SK-N-MC (cell line): ENCODE results near the gene KIAA2012.
A peak's percentile ranks its signal among the peaks of the same experiment; 100 is the strongest.

ENCODE experiments used
- DNase-seq: peaks from one replicate; pipeline ENCODE4 v3.0.0-alpha.2; 2011; ENCODE audit warnings: low read depth, low spot score
- H3K27ac ChIP-seq: fragments of 200-600 bp; sonication (generic); 2 replicates; pipeline ENCODE4 v1.5.1; 2016; ENCODE audit warnings: mixed run types
- H3K36me3 ChIP-seq: fragments of 200-600 bp; sonication (generic); 2 replicates; pipeline ENCODE4 v1.6.1; 2017; ENCODE audit warnings: antibody characterized with exemption, low read length, mixed read lengths; ENCODE audit not compliant: insufficient read depth
- H3K4me3 ChIP-seq: fragments of 200-600 bp; sonication (generic); 2 replicates; pipeline ENCODE4 v1.5.1; 2016
- H3K9ac ChIP-seq: fragments of 200-600 bp; sonication (generic); 2 replicates; pipeline ENCODE4 v1.8.0; 2017; ENCODE audit warnings: mixed run types, mixed read lengths; ENCODE audit not compliant: insufficient read length
- H3K9me3 ChIP-seq: fragments of 200-600 bp; sonication (generic); 2 replicates; pipeline ENCODE4 v1.6.1; 2017; ENCODE audit warnings: low read depth, mild to moderate bottlenecking, antibody characterized with exemption, low read length, moderate library complexity, mixed read lengths
- EZH2 ChIP-seq: fragments of 200-600 bp; sonication (generic); IDR thresholded peaks from one replicate; pipeline ENCODE4 v1.6.1; 2017; ENCODE audit warnings: antibody characterized with exemption
- FOXP2 ChIP-seq: optimal IDR thresholded peaks from 2 replicates; pipeline ENCODE3; 2011; ENCODE audit warnings: mild to moderate bottlenecking, moderate library complexity; ENCODE audit not compliant: insufficient read depth; ENCODE audit errors: extremely low read length, control extremely low read depth
- POLR2AphosphoS5 ChIP-seq: IDR thresholded peaks from 2 replicates; pipeline ENCODE4 v1.6.1; 2012; ENCODE audit warnings: mild to moderate bottlenecking, low read depth, low read length, borderline replicate concordance

The KIAA2012 gene

DNA sequence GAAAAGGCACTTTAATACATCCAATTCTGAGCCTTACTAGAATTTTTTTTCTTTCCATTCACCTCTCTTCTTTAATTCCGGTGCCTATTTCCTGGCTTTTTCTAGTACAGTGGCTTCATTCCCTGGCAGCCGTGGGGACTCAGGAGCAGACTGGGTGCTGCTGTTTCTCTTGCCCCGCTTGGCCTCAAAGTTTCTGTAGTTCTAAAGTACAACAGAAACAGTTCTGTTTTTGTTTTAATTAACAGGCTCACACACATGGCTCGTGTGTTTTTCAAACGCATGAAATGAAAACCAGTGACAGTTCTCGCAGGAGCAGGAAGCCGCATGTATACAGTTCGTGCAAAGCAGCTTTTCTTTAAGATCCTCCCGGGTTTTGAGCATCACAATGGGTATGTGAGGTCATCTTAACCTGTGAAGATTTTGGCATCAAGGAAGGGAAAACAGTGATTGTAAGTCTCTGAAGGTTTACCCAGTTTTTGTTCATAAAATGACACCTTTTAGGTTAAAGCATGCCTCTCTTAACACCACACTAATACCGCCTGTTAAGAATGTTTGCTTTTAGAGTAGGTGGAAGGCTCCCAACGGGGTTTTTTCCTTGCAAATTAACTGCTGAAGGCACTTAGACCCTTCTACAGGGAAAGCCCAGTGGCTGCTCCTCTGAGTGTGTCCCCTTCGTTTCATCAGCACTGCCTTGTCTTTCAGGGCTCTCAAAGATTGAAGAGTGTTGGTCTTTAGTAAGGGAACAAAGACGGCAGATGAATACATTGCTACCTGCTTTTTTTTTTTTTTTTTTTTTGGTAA, 33.6 kb upstream of the KIAA2012 start:
- TF ChIP-seq EZH2 (no peak), POLR2AphosphoS5 (no peak), FOXP2 (no peak)
- Histone ChIP-seq H3K9ac (no peak overlapping the region), H3K9me3 (no peaks in the 10 kb centered on the region), H3K36me3 (no peaks in the 10 kb centered on the region), H3K4me3 (no peak overlapping the region), H3K27ac (no peak overlapping the region)
- DNase-seq = no peak

GRCh38 chr2:202040079-202040844, 32.8 kb upstream of the KIAA2012 start:
- Histone ChIP-seq H3K4me3 (no peak overlapping the region), H3K27ac (no peak overlapping the region), H3K36me3 (no peaks in the 10 kb centered on the region), H3K9ac (no peak overlapping the region), H3K9me3 (no peaks in the 10 kb centered on the region)
- no peak for DNase-seq
- no peak for TF ChIP-seq POLR2AphosphoS5
- no peak for TF ChIP-seq EZH2
- no peak for TF ChIP-seq FOXP2

DNA sequence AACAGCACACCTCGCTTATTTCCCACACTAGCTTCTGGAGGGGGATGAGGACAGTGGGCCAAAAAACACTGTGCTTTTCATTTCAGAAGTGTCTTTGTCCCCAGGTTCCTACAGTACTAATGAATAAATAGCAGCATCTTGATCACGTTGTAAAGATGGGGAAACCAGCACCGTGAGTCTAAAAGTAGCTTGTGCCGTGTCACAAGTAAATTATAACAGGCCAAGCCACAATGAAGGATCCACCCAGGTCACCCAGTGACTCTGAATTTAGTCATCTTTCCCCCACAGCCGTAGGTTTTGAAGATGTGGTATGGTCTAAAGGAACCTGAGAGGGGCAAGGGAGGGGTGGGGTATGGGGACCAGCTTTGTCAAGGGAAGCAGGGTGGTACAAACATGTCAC, 30.6 kb upstream of the KIAA2012 start:
- no peaks in the 10 kb centered on the region for H3K36me3 ChIP-seq
- no peak overlapping the region for H3K27ac ChIP-seq
- no peak overlapping the region for H3K4me3 ChIP-seq
- no peak overlapping the region for H3K9ac ChIP-seq
- TF ChIP-seq POLR2AphosphoS5 (no peak), EZH2 (no peak), FOXP2 (no peak)
- H3K9me3 ChIP-seq = no peaks in the 10 kb centered on the region
- no peak for DNase-seq

DNA sequence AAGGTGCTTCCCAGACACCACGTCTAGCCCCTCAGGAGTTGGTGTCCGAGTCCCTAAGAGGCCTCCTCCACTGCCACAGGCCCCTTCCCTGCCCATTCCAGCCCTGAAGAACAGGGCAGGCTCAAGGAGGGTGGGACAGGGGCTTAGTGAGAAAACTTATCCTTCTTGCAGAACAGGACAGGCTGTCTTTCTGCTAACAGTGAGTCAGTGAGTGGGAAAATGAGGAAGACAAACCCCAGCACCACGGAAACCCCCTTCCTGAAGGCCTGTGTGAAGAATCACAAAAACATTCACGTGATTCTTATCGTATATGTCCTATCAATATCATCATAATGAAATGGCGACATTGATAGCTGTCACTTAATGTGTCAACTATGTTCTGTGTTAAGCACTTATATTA, 29.6 kb upstream of the KIAA2012 start:
- Histone ChIP-seq H3K9me3 (no peaks in the 10 kb centered on the region), H3K4me3 (no peak overlapping the region), H3K9ac (no peak overlapping the region), H3K27ac (no peak overlapping the region), H3K36me3 (no peaks in the 10 kb centered on the region)
- no peak for TF ChIP-seq POLR2AphosphoS5
- no peak for TF ChIP-seq FOXP2
- no peak for TF ChIP-seq EZH2
- DNase-seq = no peak

- H3K9ac ChIP-seq = no peak overlapping the region
- H3K27ac ChIP-seq = no peak overlapping the region
- TF ChIP-seq POLR2AphosphoS5 (no peak), EZH2 (no peak), FOXP2 (no peak)
- no peak for DNase-seq
- H3K36me3 ChIP-seq = no peaks in the 10 kb centered on the region
- H3K9me3 ChIP-seq = no peaks in the 10 kb centered on the region
- H3K4me3 ChIP-seq = no peak overlapping the region
Measured at GRCh38 chr2:202044777-202045176, 28.3 kb upstream of the KIAA2012 start.

DNA sequence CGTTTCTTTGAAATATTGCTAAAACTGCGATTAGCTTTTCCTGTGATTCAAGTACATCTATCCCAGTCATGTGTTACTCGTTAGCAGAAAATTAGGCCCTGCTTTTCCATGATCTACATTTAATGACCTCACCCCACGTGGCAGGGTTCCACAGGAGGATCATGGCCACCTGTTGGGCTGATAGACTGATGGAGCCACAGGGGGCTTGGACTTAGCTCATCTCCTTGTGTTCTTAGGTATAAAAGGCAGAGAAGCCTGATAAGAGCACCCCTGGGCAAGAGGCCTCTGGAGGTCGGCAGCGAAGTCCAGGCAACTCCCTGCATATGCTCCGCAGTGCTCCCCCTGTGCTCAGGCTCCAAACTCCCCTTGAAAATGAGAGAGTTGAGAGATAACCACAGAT, 26.5 kb upstream of the KIAA2012 start:
- no peak for TF ChIP-seq EZH2
- no peak for TF ChIP-seq POLR2AphosphoS5
- no peak for TF ChIP-seq FOXP2
- Histone ChIP-seq H3K9ac (no peak overlapping the region), H3K9me3 (no peaks in the 10 kb centered on the region), H3K4me3 (peak overlapping the region; percentile 12; the same call in 1 of the 2 replicates), H3K36me3 (no peaks in the 10 kb centered on the region), H3K27ac (no peak overlapping the region)
- DNase-seq = peak; percentile 24

DNA sequence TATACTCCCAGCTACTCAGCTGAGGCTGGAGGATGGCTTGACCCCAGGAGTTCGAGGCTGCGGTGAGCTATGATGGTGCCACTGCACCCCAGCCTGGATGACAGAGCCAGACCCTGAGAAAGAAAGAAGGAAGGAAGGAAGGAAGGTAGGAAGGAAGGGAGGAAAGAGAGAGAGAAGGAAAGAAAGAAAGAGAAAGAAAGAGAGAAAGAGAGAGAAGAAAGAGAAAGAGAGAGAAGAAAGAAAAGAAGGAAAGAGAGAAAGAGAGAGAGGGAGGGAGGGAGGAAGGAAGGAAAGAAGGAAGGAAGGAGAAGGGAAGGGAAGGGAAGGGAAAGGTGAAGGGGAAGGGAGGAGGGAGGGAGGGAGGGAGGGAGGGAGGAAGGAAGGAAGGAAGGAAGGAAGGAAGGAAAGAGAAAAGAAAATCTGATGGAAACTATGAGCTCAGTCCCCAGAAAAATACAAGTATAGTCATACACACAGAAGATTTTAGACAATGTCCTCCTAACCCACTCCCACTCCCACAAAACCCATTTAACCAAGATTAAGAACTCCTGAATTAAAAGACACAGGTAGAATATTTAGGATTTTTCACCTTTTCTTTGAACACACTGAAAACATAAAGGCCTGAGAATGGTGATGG, 23.8 kb upstream of the KIAA2012 start:
- H3K9ac ChIP-seq = no peak overlapping the region
- no peaks in the 10 kb centered on the region for H3K9me3 ChIP-seq
- no peak for TF ChIP-seq FOXP2
- no peak for TF ChIP-seq POLR2AphosphoS5
- no peak for TF ChIP-seq EZH2
- no peaks in the 10 kb centered on the region for H3K36me3 ChIP-seq
- DNase-seq = no peak
- no peak overlapping the region for H3K27ac ChIP-seq
- no peak overlapping the region for H3K4me3 ChIP-seq

DNA sequence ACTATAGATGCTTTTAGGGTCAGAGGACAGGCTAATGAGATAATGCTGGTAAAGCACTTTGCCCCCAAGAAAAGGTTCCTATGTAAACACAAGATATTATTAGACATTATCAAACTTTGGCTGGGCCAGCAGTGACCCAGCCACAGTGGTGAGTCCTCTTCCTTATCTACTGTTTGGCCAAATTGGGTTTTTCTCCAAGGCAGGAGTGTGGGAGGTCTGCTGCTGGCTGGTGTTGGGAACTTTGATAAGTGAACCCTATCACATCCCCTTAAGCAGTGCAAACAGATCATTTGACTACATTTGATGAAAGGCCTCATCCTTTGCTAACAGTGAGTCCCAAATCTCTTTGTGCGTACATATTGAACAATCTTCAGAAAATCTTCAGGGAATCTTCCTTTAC, 23.2 kb upstream of the KIAA2012 start:
- no peaks in the 10 kb centered on the region for H3K9me3 ChIP-seq
- DNase-seq = no peak
- H3K4me3 ChIP-seq = no peak overlapping the region
- TF ChIP-seq EZH2 = no peak
- no peak overlapping the region; the same call in 1 of the 2 replicates for H3K27ac ChIP-seq
- no peaks in the 10 kb centered on the region for H3K36me3 ChIP-seq
- no peak overlapping the region for H3K9ac ChIP-seq
